CD14-positive monocyte (primary cell): ENCODE data around the gene AGO3. TPM values are rescaled to one million over a fixed set of nuclear protein-coding genes. Genes with fewer than 3 reads are reported as not detected.

Source experiments
- DNase-seq, 3 donors: peaks; one replicate each; pipeline ENCODE4 v3.0.0-alpha.2; 2011 to 2022
- H2AFZ ChIP-seq: 2 replicates; pipeline ENCODE4 v1.6.0; 2012; ENCODE audit warnings: mild to moderate bottlenecking, low read depth, low read length, inconsistent platforms; ENCODE audit not compliant: insufficient read depth, poor library complexity, severe bottlenecking
- H3K27ac ChIP-seq, 2 donors: 1 replicate in 1 of 2; 2 replicates in 1 of 2; pipeline ENCODE4 v1.5.1; 2012 to 2013; ENCODE audit warnings: low read length in 2 of 2, control low read depth in 1 of 2, inconsistent platforms in 1 of 2, low read depth in 1 of 2, mild to moderate bottlenecking in 1 of 2
- H3K27me3 ChIP-seq, 2 donors: one replicate each; pipeline versions ENCODE4 v1.6.0 to v1.6.1; 2011 to 2013; ENCODE audit warnings: low read length in 2 of 2; ENCODE audit not compliant: control insufficient read depth in 2 of 2, insufficient read depth in 2 of 2
- H3K36me3 ChIP-seq, 2 donors: replicated peaks in 1 of 2; 1 replicate in 1 of 2; 2 replicates in 1 of 2; pipeline versions ENCODE4 v1.5.1 to v1.6.1; 2012 to 2013; ENCODE audit warnings: low read length in 2 of 2, control low read depth in 1 of 2, inconsistent platforms in 1 of 2, mild to moderate bottlenecking in 1 of 2; ENCODE audit not compliant: insufficient read depth in 2 of 2, control insufficient read depth in 1 of 2
- H3K4me1 ChIP-seq, 2 donors: 1 replicate in 1 of 2; 2 replicates in 1 of 2; pipeline versions ENCODE4 v1.5.1 to v1.6.1; 2012 to 2013; ENCODE audit warnings: low read length in 2 of 2, control low read depth in 1 of 2, inconsistent platforms in 1 of 2, mild to moderate bottlenecking in 1 of 2, moderate library complexity in 1 of 2; ENCODE audit not compliant: insufficient read depth in 2 of 2, control insufficient read depth in 1 of 2
- H3K4me2 ChIP-seq: replicated peaks from 2 replicates; pipeline ENCODE3; 2012; ENCODE audit warnings: low read length, moderate library complexity, mild to moderate bottlenecking; ENCODE audit not compliant: poor library complexity, severe bottlenecking; ENCODE audit errors: extremely low read depth
- H3K4me3 ChIP-seq, 3 experiments: fragments of 200-600 bp in 1 of 3; sonication (generic) in 1 of 3; replicated peaks in 1 of 3; 1 replicate in 2 of 3; 2 replicates in 1 of 3; pipeline ENCODE4 v1.5.1; 2011 to 2013; ENCODE audit warnings: low read length in 3 of 3, mild to moderate bottlenecking in 3 of 3, control low read depth in 2 of 3, low read depth in 2 of 3, inconsistent platforms in 1 of 3, moderate library complexity in 1 of 3
- H3K79me2 ChIP-seq: 2 replicates; pipeline ENCODE4 v1.6.0; 2012; ENCODE audit warnings: mild to moderate bottlenecking, control low read depth, inconsistent platforms, low read length, moderate library complexity; ENCODE audit not compliant: insufficient read depth
- H3K9ac ChIP-seq: 2 replicates; pipeline ENCODE4 v1.6.0; 2017; ENCODE audit warnings: low read length, mild to moderate bottlenecking; ENCODE audit not compliant: insufficient read depth, poor library complexity, severe bottlenecking
- H3K9me3 ChIP-seq, 2 donors: replicated peaks in 1 of 2; 1 replicate in 1 of 2; 2 replicates in 1 of 2; pipeline versions ENCODE4 v1.5.1 to v1.6.1; 2012 to 2013; ENCODE audit warnings: low read length in 2 of 2, control low read depth in 1 of 2; ENCODE audit not compliant: control insufficient read depth in 1 of 2, insufficient read depth in 1 of 2
- H4K20me1 ChIP-seq: 2 replicates; pipeline ENCODE4 v1.6.0; 2012; ENCODE audit warnings: mild to moderate bottlenecking, low read length, control low read depth, moderate library complexity; ENCODE audit not compliant: insufficient read depth
- H3K27ac Mint-ChIP-seq, 7 donors: one replicate each; pipeline ENCODE4 v1.8.0; 2020; ENCODE audit warnings: mild to moderate bottlenecking in 7 of 7, mixed read lengths in 7 of 7, moderate library complexity in 6 of 7, inconsistent platforms in 2 of 7
- H3K27me3 Mint-ChIP-seq, 3 donors: one replicate each; pipeline ENCODE4 v1.8.0; 2021 to 2022; ENCODE audit warnings: low read depth in 3 of 3, mild to moderate bottlenecking in 3 of 3, mixed read lengths in 3 of 3, moderate library complexity in 3 of 3, inconsistent platforms in 1 of 3
- H3K36me3 Mint-ChIP-seq, 2 donors: one replicate each; pipeline ENCODE4 v1.8.0; 2020; ENCODE audit warnings: mixed read lengths in 2 of 2, inconsistent platforms in 1 of 2, mild to moderate bottlenecking in 1 of 2
- H3K4me1 Mint-ChIP-seq: one replicate; pipeline ENCODE4 v1.8.0; 2020; ENCODE audit warnings: mild to moderate bottlenecking, mixed read lengths
- H3K4me3 Mint-ChIP-seq, 2 donors: one replicate each; pipeline ENCODE4 v1.8.0; 2020; ENCODE audit warnings: mild to moderate bottlenecking in 2 of 2, mixed read lengths in 2 of 2, moderate library complexity in 1 of 2
- H3K9me3 Mint-ChIP-seq, 7 donors: one replicate each; pipeline ENCODE4 v1.8.0; 2020 to 2022; ENCODE audit warnings: mixed read lengths in 7 of 7, mild to moderate bottlenecking in 6 of 7, moderate library complexity in 6 of 7, inconsistent platforms in 2 of 7
- CTCF ChIP-seq: fragments of 200-600 bp; IDR thresholded peaks from one replicate; pipeline ENCODE4 v1.8.0; 2022; ENCODE audit warnings: antibody characterized with exemption, mild to moderate bottlenecking
- WGBS: methylation state at CpG from one replicate; pipeline ENCODE4 v1.1.5; 2013; ENCODE audit warnings: missing lambda C conversion rate; ENCODE audit not compliant: insufficient coverage; 5-methylcytosine and 5-hydroxymethylcytosine counted together
- intact Hi-C, 2 donors: fragments of 100-400 bp; cut with micrococcal nuclease; formaldehyde crosslinking; loops; one replicate each; pipeline versions ENCODE4 v1.15.0 to v1.15.1; 2023
- polyA plus RNA-seq, 3 donors: library from polyadenylated mRNA; depleted of rRNA in 1 of 3; unstranded in 2 of 3; stranded (reverse) in 1 of 3; fragments of 300-500 nt in 2 of 3; fragments of >200 nt in 1 of 3; fragmentation: Illumina TruSeq in 2 of 3; gene quantifications; 1 replicate in 2 of 3; 2 replicates in 1 of 3; pipeline ENCODE4 v1.2.3, GENCODE V29; 2012 to 2021

Gene AGO3
- polyA plus RNA-seq, 3 donors, result 6.3 to 9.0 (median 8.3) TPM

DNA sequence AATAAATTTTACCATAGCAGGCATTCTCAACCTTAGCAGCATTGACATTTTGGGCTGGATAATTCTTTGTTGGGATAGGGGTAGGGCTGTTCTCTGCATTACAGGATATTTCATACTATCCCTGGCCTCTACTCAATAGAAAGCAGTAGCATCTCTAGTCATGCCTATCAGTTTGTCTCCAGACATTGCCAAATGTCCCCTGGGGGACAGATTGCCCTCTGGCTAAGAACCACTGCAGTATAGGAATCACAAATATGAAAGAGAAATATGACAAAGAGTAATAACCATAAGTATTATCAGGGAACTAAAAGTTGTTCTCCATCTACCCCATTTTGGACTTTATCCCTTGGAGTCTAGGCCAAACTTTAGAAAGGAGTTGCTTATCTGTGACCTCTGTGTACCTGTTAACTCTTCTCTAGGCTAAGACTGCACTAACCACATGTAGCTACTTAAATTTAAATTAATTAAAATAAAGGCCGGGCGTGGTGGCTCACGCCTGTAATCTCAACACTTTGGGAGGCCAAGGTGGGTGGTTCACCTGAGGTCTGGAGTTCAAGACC, 76.1 kb downstream of the AGO3 start:
- no peaks in the 10 kb centered on the region for H3K4me1 Mint-ChIP-seq
- peaks cover 44 to 55% of the 10 kb centered on the region in 2 donors for H3K36me3 ChIP-seq
- H3K27ac Mint-ChIP-seq, result no peak overlapping the region
- no peak for DNase-seq
- no peak overlapping the region for H3K4me3 ChIP-seq
- no peaks in the 10 kb centered on the region for H3K27me3 ChIP-seq
- H4K20me1 ChIP-seq, result no peaks in the 10 kb centered on the region
- H3K9me3 ChIP-seq, result no peaks in the 10 kb centered on the region
- WGBS, result 100% methylated on average over 3 of the region's 3 CpGs
- no peak overlapping the region for H3K9ac ChIP-seq
- no peak overlapping the region for H2AFZ ChIP-seq
- no peaks in the 10 kb centered on the region for H3K4me1 ChIP-seq
- no peak overlapping the region for H3K4me3 Mint-ChIP-seq
- H3K27ac ChIP-seq, result no peak overlapping the region
- peaks cover 37 to 49% of the 10 kb centered on the region in 2 donors for H3K36me3 Mint-ChIP-seq
- no peaks in the 10 kb centered on the region for H3K9me3 Mint-ChIP-seq
- TF ChIP-seq CTCF, result no peak
- H3K79me2 ChIP-seq, result no peaks in the 10 kb centered on the region
- H3K4me2 ChIP-seq, result no peak overlapping the region
- H3K27me3 Mint-ChIP-seq, result no peaks in the 10 kb centered on the region
- intact Hi-C loops, result no loop called here

DNA sequence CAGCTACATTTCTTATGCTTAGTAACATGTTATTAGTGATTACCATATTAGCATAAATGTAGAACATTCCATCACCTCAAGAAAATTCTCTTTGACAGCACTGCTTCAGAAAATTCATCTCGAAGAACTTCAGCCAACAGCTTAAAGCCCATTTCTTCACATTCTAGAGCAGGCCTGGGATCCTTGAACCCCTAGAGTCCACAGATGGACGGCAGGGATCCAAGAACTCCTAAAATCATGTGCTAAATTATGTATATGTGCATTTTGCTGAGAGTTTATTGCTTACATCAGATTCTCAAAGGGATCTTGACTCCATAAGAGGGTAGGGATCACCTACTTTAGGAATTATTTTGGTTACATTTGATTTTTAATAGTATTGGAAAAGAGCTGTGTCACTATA, 76.8 kb downstream of the AGO3 start:
- Mint-ChIP-seq H3K27ac (no peak overlapping the region), H3K4me3 (no peak overlapping the region), H3K36me3 (peaks cover 40 to 48% of the 10 kb centered on the region in 2 donors), H3K4me1 (no peaks in the 10 kb centered on the region), H3K9me3 (no peaks in the 10 kb centered on the region), H3K27me3 (no peaks in the 10 kb centered on the region)
- no CpG with 5 or more reads among the region's 2 CpGs for WGBS
- H3K36me3 ChIP-seq, result peaks cover 45 to 61% of the 10 kb centered on the region in 2 donors
- H3K4me2 ChIP-seq, result no peak overlapping the region
- no peaks in the 10 kb centered on the region for H3K79me2 ChIP-seq
- H3K9me3 ChIP-seq, result no peaks in the 10 kb centered on the region
- no peak for DNase-seq
- H2AFZ ChIP-seq, result no peak overlapping the region
- no peak overlapping the region for H3K9ac ChIP-seq
- TF ChIP-seq CTCF, result no peak
- no peak overlapping the region for H3K4me3 ChIP-seq
- intact Hi-C loops, result no loop called here
- H3K4me1 ChIP-seq, result no peaks in the 10 kb centered on the region
- no peaks in the 10 kb centered on the region for H3K27me3 ChIP-seq
- no peak overlapping the region for H3K27ac ChIP-seq
- H4K20me1 ChIP-seq, result no peaks in the 10 kb centered on the region
